Dedifferentiated amniotic fluid mesenchymal stem cell (primary cell): ENCODE results near the gene SV2C.
"Not testable (repeated sequence)": the region's sequence is repeated elsewhere in the genome, so short reads cannot be mapped to it uniquely, and the experiment has no call there.

ENCODE experiments used
- DNase-seq: peaks from one replicate; pipeline ENCODE4 v3.0.0-alpha.2; 2016; ENCODE audit errors: extremely low spot score

The SV2C gene

DNA sequence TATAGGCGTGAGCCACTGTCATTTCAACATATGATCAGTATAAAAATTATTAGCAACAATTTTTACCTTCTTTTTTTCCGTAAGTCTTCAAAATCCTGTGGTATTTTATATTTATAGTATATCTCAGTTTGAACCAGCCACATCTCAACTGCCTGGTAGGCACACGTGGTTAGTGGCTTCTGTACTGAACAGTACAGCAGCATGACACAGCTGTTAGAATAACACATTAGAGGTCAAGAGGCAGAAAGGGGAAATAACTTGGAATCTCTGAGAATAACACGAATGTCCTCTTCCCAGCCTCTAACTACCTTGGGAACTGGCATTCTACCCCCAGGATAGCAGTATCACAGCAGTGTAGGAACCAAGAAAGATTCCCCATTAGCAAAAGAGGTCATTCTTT, 211.4 kb downstream of the SV2C start:
- DNase-seq: no peak

DNA sequence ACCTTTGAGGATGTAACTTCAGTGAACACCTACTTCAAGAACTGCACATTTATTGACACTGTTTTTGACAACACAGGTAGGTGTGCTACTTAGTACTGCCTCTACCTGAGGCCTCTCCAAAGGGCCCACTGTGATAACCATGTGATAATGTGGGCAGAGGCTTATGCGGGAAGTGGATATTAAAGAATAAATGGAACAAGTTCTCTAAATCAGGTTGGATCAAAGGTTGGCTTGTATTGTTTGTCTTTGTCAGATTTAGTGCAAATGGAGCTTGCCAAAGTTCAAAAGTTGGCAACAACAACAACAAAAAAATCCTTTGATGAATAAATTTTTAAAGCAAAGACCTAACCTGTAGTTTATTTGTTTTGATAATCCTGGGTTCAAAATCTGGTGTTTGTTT, 215.7 kb downstream of the SV2C start:
- DNase-seq: no peak

DNA sequence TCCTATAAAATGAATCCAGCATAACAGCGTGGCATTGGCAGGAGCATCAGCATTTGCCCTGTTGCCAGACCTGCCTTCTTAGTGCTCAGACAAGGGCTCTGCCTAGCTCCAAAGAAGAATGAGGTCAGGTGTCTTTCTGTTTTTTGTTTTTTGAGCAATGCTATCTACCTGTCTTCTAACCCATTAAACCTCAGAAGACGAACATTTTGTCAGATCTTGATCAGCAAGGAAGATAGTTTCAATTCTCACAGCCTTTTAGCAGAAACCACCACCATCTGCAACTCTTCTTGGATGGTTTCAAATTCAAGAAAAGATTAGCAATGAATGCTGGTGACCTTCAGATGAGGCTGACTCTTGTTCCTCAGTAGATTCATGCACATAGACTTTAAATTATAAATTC, 216.4 kb downstream of the SV2C start:
- DNase-seq: no peak

DNA sequence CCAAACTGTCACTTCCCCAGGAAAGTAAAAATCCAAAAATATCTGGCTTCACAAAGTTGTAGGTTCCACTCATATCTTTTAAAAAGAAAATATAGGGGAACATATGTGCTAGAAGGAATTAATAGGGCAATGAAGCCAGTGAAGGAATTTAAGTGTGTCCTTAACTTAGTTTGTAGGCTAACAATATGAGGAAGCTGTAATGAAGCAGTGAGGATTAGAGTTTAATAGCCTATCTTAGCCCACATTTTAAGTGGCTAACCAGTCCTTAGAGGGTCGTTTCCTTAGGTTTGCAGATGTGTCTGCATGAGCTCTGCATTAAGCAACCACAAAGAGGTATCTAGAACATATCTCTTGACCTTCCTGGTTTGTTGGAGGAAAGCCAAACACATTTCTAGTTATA, 218.7 kb downstream of the SV2C start:
- not testable (repeated sequence) for DNase-seq

DNA sequence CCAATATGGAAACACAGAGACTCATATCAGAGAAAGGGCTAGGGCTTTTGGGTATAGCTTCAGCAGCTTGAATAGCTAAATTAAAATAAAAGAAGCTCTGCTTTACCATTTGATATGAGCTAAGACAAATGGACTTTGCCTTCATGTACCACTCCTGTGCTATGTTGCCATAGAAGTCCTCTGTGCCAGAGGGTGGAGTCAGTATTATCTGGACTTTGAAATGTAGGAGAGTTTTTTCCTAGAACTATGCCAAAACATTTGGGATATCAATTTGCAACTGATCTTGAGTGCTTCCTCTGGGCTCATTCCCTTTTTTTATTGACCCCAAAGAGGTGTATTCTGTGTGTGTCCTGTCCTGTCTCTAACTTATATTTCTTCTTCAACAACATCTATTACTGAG, 219.5 kb downstream of the SV2C start:
- DNase-seq: not testable (repeated sequence)

DNA sequence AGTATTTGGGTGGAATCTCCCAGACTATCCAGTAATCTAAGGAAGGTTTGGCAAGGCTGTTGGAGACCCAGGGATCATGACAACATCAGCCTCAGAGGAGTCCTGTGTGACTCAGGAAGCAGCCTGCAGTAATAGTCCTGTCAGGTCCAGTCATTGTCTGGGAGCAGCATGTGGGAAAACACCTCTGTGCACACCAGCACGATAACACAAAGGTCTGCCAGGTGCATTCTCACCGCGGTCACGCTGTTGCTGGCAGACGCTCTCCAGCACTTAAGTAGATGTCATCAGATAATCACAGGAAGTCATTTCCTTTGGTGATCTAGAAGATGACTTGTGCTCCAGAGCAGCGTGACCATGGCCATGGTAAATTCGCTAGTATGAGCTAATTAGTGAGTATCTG, 220.7 kb downstream of the SV2C start:
- no peak for DNase-seq

DNA sequence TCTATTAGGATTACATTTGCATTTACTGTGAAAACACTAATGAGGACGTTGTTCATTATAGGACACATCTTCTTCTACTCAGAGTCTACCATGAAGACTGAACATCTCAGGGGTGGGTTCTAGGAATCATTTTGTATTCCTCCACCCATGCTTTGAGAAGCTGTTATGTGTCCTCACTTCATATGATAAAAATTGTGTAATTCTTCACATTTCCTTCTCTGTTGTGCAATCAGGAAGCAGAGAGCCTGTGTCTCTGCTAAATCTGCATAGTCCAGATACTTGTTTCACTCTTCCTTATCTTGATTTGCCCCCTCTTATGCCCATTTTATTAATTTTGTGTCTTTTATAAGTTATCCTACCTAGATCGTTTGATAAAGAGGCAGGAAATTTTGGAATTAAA, 222.1 kb downstream of the SV2C start:
- no peak for DNase-seq

DNA sequence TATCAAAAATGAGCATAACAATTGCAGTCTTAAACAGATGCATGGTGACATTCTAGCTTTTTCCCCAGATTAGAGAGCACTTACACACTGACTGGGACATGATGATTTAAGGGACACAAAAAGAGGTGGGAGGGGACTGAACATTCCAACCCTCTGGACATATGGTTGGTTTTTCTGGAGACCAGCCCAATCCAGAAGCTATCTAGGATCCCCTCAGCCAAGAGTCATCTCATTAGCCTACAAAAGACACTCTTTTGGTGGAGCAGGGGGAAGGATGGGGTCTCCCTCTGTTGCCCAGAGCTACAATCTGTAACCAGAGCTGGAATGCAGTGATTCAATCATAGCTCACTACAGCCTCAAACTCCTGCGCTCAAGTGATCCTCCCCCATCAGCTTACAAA, 222.6 kb downstream of the SV2C start:
- no peak for DNase-seq

DNA sequence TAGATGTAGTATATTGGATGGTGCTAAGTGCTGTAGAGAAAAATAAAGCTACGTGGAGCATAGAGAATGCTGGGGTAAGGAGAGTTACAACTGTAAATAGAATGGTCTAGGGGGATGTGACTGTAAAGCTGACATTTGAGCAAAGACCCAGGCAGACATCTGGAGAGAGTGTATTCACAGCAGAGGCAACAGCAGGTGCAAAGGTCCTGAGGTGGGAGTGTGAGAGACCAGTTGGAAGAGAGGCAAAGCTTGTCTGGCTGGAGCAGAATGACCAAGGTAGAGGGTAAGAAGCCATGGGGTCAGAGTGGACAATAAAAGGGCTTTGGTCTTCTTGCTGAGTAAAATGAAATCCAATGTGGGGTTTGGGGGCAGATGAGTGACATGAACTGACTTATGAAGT, 227.0 kb downstream of the SV2C start:
- no peak for DNase-seq

DNA sequence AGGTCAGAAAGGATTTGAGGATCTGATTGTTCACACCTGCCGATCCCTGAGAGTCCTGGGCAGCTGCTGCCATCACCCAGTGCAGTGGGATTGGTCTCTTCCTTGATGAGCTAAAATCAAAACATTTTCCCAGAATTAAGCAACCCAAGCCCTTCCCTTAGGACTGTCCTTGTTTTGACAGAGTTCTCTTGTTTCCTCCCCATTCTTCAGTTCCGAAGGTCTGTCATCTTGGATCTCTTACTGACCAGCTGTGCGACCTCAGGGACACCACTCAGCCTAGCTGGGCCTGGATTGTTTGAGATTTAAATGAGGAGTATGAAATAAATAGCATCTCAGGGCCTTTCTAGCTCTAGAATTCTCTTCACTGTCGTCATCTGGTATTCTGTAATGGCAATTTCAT, 229.6 kb downstream of the SV2C start:
- no peak for DNase-seq

DNA sequence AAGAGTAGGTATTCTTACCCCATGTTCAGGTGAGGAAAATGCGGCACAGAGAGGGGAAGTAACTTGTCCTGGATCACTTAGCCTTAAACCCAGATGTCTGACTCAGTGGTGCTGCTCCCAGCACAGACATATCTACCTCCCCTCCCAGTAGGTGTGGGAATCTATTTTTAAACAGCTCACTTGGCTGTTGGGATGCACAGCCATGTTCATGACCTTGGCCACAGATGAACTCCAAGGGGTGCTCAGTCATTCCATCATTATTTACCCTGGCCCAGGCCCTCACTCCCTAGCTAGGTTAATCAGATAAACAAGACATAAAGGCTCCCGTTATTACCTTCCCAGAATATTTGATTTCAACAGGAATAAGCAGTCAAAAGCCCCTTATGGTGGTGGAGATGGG, 231.5 kb downstream of the SV2C start:
- DNase-seq: no peak

DNA sequence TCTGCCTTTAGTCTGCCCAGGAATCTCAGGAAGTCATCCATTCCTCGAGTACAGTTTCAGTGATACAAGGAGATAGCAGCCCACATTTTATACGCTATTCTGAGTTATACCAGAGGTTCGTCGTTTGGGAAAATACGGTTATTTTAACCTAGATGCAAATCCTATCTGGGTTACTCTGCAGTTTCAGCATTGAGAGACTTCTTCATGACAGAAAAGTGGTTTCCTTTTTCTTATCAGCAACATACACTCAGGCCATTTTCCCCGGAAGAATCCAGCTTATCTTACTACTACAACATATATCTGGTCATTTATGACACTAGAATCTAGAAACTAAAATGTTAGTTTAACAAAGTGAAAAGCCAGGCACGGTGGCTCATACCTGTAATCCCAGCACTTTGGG, 236.5 kb downstream of the SV2C start:
- no peak for DNase-seq

DNA sequence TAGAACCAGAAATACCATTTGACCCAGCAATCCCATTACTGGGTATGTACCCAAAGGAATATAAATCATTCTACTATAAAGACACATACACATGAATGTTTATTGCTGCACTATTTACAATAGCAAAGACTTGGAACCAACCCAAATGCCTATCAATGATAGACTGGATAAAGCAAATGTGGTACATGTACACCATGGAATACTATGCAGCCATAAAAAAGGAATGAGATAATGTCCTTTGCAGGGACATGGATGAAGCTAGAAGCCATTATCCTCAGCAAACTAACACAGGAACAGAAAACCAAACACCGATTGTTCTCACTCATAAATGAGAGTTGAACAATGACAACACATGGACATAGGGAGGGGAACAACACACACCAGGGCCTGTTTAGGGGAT, 240.3 kb downstream of the SV2C start:
- DNase-seq: not testable (repeated sequence)

DNA sequence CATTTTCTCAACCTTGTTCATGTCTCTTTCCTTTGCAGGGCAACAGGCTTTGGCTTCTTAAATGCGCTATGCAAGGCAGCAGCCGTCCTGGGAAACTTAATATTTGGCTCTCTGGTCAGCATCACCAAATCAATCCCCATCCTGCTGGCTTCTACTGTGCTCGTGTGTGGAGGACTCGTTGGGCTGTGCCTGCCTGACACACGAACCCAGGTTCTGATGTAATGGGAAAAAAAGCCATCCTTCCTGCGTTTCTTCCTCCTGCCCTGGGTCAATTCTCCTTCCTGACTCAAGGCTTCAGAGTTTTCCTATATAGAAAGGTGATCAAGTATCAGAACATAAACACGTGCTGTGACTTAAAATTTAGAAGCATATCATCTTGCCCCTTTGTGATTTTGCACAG, 242.1 kb downstream of the SV2C start:
- no peak for DNase-seq

DNA sequence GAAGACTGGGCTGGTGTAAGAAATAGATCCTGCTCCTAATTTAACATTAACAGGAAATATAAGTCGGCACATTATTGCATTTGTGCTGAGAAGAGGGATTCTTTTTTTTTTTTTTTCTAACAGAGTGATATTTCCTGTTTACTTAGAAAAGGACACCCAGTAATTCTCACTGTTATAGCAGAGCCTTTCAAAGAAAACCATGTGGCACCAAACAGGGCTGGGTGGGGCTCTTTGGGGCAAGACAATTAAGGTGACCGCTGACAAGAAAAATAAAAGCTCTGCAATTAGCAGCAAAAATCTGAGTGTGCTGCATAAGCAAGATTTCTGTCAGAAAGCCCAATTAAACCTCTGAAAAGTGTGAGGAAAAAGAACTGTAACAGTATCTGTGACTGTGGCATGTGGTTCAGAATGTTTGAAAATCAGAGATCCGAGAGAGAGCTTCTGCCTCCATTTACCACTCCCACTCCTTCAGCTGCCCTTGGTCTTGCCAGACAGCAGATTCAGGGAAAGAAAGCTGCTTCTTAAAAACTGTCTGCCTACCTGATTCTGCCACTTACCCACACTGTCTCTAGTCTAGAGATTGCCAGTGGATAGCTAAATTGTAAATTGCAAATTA, 242.8 kb downstream of the SV2C start:
- DNase-seq: no peak

DNA sequence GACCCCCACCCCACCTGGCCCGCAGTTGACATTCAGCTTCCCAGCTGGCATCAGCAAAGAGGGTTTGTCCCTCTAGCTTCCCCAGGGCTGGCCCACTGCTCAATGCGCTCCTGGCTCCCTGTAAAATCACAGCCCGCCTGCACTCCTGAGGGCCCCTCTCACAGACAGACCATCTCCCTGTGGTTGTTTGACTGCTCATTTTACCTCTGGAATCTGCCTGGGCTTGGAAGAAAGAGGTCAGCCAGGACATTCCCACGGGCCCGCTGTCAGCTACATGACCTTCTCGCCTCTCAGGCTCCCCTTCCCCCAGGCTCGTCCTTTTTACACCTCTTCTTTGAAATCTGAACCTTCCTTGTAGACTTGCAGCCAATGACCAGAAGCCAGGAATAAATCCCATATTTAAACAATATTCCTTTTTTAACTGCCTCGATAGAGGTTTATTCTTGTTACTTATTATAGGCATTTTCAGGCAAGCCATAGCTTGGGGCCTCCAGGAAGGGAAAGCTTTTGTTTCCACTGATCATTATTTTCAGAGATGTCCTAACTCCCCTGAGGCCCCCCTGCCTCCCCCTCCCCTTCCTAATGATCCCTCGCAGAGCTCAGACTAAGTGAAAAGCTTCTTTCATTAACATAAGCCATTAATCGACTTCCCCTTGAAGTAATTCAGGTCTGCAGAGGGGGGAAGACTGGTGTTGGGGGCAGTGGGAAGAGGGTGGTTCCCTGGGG, 243.6 kb downstream of the SV2C start:
- DNase-seq: no peak

DNA sequence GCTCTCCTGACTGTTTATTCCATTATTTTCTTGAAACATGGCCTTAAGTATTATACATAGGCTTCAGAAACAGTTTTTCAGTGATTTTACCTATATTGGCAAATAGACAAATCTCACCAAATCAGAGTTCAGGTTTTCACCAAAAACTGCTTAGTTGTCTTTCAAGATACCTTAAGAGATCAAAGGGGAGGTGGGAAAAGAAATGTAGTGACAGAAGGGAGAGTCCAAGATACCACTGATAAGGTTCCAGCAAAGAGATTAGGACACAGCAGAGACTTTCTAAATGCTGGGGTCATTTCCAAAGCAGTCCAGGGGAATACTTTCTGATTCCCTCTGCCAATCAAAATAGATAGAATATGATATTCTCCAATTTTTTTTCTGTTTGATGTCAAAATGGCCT, 246.2 kb downstream of the SV2C start:
- DNase-seq: no peak

DNA sequence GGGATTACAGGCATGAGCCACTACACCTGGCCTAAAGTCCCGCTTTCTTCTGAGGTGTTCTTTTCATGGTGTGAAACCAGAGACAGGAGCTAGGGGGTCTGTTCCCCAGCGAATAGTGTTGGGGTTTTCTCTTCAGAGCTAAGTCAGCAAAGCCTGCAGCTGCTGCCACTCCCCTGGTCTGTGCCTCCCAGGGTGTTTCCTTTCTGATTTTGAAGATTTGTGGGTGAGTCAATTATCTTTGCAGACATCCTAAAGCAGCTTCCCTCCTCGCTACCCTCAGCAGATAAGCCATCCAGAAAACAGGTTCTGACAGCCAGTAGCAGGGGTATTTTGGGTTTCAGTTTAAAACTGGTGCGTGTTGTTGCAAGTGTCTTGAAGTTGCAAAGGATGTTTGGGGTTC, 247.9 kb downstream of the SV2C start:
- DNase-seq: no peak

DNA sequence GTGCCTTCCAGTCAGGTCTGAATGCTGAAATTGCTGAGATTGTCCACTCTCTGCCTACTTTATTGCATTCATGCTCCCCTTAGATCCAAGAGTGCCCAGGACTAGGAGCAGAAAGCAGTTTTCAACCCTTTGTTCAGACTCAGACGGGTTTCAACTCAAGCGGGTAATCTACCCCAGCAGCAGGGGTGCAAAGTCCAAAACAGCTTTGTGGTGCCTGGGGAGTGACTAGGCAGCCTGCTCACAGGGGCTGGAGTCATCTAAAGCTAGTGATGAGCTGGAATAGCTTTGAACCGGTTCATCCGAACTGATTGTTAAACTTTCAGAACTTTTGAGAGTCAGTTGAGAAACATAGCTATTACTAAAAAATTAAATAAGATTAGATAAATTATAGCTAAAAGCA, 248.9 kb downstream of the SV2C start:
- DNase-seq: no peak

DNA sequence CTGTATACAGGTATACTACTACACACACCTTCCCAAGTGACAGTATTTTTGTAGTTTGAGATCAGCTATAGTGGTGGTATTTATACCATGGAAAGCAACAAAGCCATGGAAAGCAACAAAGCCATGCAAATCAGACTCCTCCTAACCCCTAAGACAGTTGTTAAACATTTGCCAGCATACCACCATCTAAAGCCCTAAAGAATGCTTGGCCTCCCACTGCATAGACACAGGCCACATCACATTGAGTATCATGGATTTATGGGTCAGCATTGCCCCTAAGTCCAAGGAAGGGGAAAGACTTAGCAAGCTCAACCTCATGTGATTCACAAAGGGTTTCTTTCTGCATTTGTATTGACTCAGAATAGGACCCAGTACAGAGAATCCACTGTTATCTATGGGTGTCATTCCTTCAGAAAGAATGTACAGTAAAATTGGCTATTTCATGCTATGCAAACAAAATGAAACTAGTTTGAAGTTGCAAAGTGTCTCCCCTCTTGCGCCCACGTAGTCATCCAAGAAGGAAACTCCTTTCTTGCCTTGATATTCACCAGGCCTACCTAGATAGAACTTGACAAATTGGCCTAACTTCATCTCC, 249.5 kb downstream of the SV2C start:
- no peak for DNase-seq

DNA sequence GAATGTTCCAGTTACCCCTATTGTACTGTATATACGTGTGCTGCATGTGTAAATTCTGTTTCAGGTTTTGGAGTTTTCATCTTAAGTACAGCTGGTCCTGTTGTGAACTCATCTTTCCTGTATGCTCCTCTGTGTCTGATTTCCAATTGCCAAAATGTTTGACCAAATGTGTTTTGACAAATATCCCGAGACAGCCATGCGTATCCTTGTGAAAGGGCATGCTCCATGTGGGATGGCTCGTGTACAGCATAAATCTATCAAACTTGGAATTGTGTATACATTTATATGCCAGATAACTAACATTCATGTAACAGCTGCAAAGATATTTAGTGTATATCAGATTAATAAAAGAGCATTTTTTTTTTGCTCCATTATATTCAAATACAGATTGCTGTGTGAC, 250.4 kb downstream of the SV2C start:
- no peak for DNase-seq

DNA sequence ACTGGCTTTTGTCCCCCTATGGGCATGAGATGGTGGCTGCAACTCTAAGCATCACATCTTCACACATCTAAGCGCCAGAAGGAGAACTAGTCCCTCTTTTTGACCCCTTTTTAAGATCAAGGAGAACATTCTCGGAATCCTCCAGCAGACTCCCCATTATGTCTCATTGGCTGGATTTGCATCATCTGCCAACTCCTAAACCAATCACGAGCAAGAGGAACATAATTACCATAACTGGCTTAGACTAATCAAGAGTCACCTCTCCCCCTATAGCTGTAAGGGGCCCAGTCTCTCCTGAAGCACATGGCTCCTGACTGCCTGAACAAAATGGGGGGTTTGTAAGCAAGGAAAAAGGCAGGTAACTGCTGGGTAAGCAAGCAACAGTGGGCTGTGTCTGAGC, 251.4 kb downstream of the SV2C start:
- DNase-seq: no peak

DNA sequence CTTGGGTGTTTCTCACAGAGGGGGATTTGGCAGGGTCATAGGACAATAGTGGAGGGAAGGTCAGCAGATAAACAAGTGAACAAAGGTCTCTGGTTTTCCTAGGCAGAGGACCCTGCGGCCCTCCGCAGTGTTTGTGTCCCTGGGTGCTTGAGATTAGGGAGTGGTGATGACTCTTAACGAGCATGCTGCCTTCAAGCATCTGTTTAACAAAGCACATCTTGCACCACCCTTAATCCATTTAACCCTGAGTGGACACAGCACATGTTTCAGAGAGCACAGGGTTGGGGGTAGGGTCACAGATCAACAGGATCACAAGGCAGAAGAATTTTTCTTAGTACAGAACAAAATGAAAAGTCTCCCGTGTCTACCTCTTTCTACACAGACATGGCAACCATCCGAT, 252.3 kb downstream of the SV2C start:
- not testable (repeated sequence) for DNase-seq
